Measurements from ENCODE around the gene KCMF1.
A peak's percentile ranks its signal among the peaks of the same experiment; 100 is the strongest.

Gene KCMF1

GRCh38 chr2:84970868-84971509 is at the start of gene KCMF1:
TSS of gene KCMF1 (plus strand) at chr2:84971161. CDS start at chr2:84971452, 291 bp downstream.
- TF ChIP-seq CTCF (IDR thresholded peaks at IDR 0.05; ENCODE audit: insufficient read depth, low read depth, low read length, missing control alignments), result no peak
- peak within 1 kb of the TSS; percentile 84 for H3K4me3 ChIP-seq (ENCODE audit: low read length)
- DNase-seq (ENCODE audit: low read depth), result peak; percentile 83

DNA sequence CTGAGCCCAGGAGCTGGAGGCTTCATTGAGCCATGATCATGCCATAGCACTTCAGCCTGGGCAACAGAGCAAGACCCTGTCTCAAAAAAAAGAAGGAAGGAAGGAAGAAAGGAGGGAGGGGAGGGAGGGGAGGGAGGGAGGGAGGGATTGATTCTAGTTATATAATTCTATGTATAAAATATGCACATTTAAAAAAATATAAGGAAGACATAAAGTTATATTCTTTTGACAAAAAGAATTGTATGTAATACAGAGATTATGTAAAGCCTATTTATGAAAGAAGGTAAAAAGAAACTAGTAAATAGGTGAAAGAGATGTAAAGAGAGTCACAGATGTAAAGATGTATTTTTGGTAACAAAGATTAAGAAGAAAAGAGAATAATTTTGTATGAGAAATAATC is 48.0 kb upstream of the KCMF1 start:
- no peak overlapping the region for H3K4me3 ChIP-seq (ENCODE audit: low read length)
- DNase-seq (ENCODE audit: low read depth), result no peak
- no peak for TF ChIP-seq CTCF (IDR thresholded peaks at IDR 0.05; ENCODE audit: insufficient read depth, low read depth, low read length, missing control alignments)

DNA sequence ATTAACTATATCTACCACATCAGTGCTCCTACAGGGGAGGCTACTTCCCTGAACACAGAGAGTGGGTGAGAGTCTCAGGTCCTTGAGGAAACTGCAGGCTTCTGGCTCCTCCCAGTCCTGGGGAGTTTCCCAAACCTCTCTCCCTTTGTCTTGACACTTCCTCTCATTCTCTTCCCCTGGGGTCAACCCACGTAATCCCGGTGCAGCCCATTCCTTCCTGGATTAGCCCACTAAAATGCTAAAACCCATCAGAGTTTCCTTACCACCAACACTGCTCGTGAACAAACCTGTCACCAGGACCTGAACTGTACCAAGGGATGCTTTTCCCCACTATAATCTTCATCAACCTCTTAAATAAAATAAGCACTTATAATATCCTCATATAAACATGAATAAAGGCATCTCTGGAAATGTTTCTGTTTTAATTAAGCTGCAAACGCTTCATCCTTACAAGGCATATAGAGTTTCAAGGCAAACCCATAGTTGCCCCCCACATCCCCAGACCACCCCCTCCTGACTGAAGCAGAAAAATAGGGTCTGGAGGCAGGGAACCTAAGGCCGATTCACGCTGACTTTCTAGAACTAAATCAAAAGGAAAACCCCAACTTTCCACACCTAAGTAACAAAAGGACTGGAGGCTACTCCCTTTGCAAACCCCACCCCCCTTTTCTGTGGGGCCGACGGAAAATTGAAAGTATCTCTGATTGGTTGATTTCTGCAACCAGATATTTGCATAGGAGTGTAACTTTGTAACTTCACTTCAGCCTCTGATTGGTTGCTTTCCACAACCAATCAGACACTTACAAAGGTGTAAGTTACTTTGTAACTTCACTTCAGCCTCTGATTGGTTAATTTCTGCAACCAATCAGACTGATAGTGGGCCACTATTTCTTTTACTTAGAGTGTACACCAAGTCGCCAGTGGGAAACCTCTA is 46.5 kb upstream of the KCMF1 start:
- H3K4me3 ChIP-seq (ENCODE audit: low read length), result no peak overlapping the region
- peak; percentile 79 for DNase-seq (ENCODE audit: low read depth)
- TF ChIP-seq CTCF (IDR thresholded peaks at IDR 0.05; ENCODE audit: insufficient read depth, low read depth, low read length, missing control alignments), result no peak

DNA sequence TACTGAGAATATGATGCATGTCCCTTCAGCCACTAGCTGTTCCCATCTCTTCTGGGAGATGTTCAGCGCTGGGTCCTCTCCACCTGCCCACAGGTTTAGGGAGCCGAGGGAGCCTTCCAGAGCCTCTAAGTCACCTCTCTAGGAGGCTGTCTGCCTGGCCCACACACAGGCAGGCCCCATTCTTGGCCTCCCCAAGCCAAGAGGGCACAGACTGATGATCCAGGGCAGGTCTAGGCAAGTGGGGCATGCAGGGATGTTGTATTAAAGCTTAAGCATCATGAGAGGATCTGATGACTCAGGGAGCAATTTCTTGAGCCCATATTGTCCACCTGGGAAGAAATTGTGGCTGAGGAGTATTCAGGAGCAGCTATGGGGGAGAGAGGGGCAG is 45.6 kb upstream of the KCMF1 start:
- no peak overlapping the region for H3K4me3 ChIP-seq (ENCODE audit: low read length)
- no peak for TF ChIP-seq CTCF (IDR thresholded peaks at IDR 0.05; ENCODE audit: insufficient read depth, low read depth, low read length, missing control alignments)
- DNase-seq (ENCODE audit: low read depth), result peak; percentile 92

- peak; percentile 80 for TF ChIP-seq CTCF (IDR thresholded peaks at IDR 0.05; ENCODE audit: insufficient read depth, low read depth, low read length, missing control alignments)
- H3K4me3 ChIP-seq (ENCODE audit: low read length), result peak overlapping the region; percentile 40
- peak; percentile 94 for DNase-seq (ENCODE audit: low read depth)
Measured at GRCh38 chr2:84925724-84926376, 45.1 kb upstream of the KCMF1 start.

- no peak for TF ChIP-seq CTCF (IDR thresholded peaks at IDR 0.05; ENCODE audit: insufficient read depth, low read depth, low read length, missing control alignments)
Measured at GRCh38 chr2:84927275-84927627, 43.7 kb upstream of the KCMF1 start.

More at GRCh38 chr2:84927275-84927627, 43.7 kb upstream of the KCMF1 start:
- H3K4me3 ChIP-seq (ENCODE audit: low read length), result peak overlapping the region; percentile 40
- DNase-seq (ENCODE audit: low read depth), result no peak
